Activated naive CD8-positive, alpha-beta T cell treated with anti-CD3 and anti-CD28 coated beads, Interleukin-2, amount 50 U/mL, for 24 hours (primary cell): ENCODE results near the gene CACFD1.

Source experiments
- ATAC-seq: fragments of 150-1000 bp; cut with Tn5 transposase; one replicate; pipeline ENCODE4 v1.10.0; 2021
- DNase-seq: peaks from one replicate; pipeline ENCODE4 v3.0.0; 2021
- H3K27ac Mint-ChIP-seq: one replicate; pipeline ENCODE4 v1.8.0; 2021; ENCODE audit warnings: mild to moderate bottlenecking, mixed read lengths
- H3K27me3 Mint-ChIP-seq: one replicate; pipeline ENCODE4 v1.8.0; 2021; ENCODE audit warnings: mixed read lengths
- H3K36me3 Mint-ChIP-seq: one replicate; pipeline ENCODE4 v1.8.0; 2021; ENCODE audit warnings: low read depth, mixed read lengths
- H3K4me1 Mint-ChIP-seq: one replicate; pipeline ENCODE4 v1.8.0; 2021; ENCODE audit warnings: mixed read lengths
- H3K4me3 Mint-ChIP-seq: one replicate; pipeline ENCODE4 v1.8.0; 2021; ENCODE audit warnings: mild to moderate bottlenecking, moderate library complexity, mixed read lengths
- H3K9me3 Mint-ChIP-seq: one replicate; pipeline ENCODE4 v1.8.0; 2021; ENCODE audit warnings: mixed read lengths

Gene CACFD1

GRCh38 chr9:133507246-133507965 is 47.6 kb downstream of the CACFD1 start:
- Mint-ChIP-seq H3K4me1 (peaks cover 15% of the 10 kb centered on the region), H3K4me3 (no peak overlapping the region), H3K27me3 (peaks cover 3% of the 10 kb centered on the region), H3K9me3 (peaks cover 4% of the 10 kb centered on the region), H3K36me3 (no peaks in the 10 kb centered on the region), H3K27ac (no peak overlapping the region)
- ATAC-seq (no peak), DNase-seq (no peak)

GRCh38 chr9:133508046-133508445 is 48.3 kb downstream of the CACFD1 start:
- peaks cover 15% of the 10 kb centered on the region for H3K4me1 Mint-ChIP-seq
- DNase-seq (no peak), ATAC-seq (no peak)
- H3K9me3 Mint-ChIP-seq = no peaks in the 10 kb centered on the region
- no peak overlapping the region for H3K27ac Mint-ChIP-seq
- no peaks in the 10 kb centered on the region for H3K36me3 Mint-ChIP-seq
- H3K4me3 Mint-ChIP-seq = no peak overlapping the region
- no peaks in the 10 kb centered on the region for H3K27me3 Mint-ChIP-seq

- no peaks in the 10 kb centered on the region for H3K27me3 Mint-ChIP-seq
- H3K27ac Mint-ChIP-seq = no peak overlapping the region
- H3K4me3 Mint-ChIP-seq = peak overlapping the region; percentile 30
Observed at GRCh38 chr9:133509179-133510083, 49.7 kb downstream of the CACFD1 start.

GRCh38 chr9:133510926-133511505 is 51.2 kb downstream of the CACFD1 start:
- H3K36me3 Mint-ChIP-seq = no peaks in the 10 kb centered on the region
- no peaks in the 10 kb centered on the region for H3K9me3 Mint-ChIP-seq
- no peak overlapping the region for H3K4me3 Mint-ChIP-seq
- no peaks in the 10 kb centered on the region for H3K27me3 Mint-ChIP-seq
- H3K4me1 Mint-ChIP-seq = peaks cover 15% of the 10 kb centered on the region
- no peak for ATAC-seq
- no peak for DNase-seq
- H3K27ac Mint-ChIP-seq = no peak overlapping the region

More at GRCh38 chr9:133509179-133510083, 49.7 kb downstream of the CACFD1 start:
- peaks cover 15% of the 10 kb centered on the region for H3K4me1 Mint-ChIP-seq
- DNase-seq (no peak), ATAC-seq (no peak)
- H3K36me3 Mint-ChIP-seq = no peaks in the 10 kb centered on the region
- no peaks in the 10 kb centered on the region for H3K9me3 Mint-ChIP-seq

GRCh38 chr9:133511607-133512006 is 51.8 kb downstream of the CACFD1 start:
- Mint-ChIP-seq H3K36me3 (no peaks in the 10 kb centered on the region), H3K27ac (no peak overlapping the region), H3K27me3 (no peaks in the 10 kb centered on the region), H3K4me3 (no peak overlapping the region), H3K4me1 (peaks cover 15% of the 10 kb centered on the region), H3K9me3 (no peaks in the 10 kb centered on the region)
- DNase-seq = no peak
- ATAC-seq = no peak

- Mint-ChIP-seq H3K27me3 (no peaks in the 10 kb centered on the region), H3K4me3 (no peak overlapping the region), H3K4me1 (peaks cover 15% of the 10 kb centered on the region), H3K9me3 (no peaks in the 10 kb centered on the region), H3K36me3 (no peaks in the 10 kb centered on the region), H3K27ac (no peak overlapping the region)
- DNase-seq (no peak), ATAC-seq (no peak)
Observed at GRCh38 chr9:133512253-133513213, 52.8 kb downstream of the CACFD1 start.

- Mint-ChIP-seq H3K9me3 (no peaks in the 10 kb centered on the region), H3K27me3 (no peaks in the 10 kb centered on the region), H3K27ac (no peak overlapping the region), H3K4me3 (no peak overlapping the region), H3K4me1 (peaks cover 12% of the 10 kb centered on the region), H3K36me3 (no peaks in the 10 kb centered on the region)
- DNase-seq (no peak), ATAC-seq (no peak)
Observed at GRCh38 chr9:133513214-133514100, 53.7 kb downstream of the CACFD1 start.

GRCh38 chr9:133514460-133515239 is 54.9 kb downstream of the CACFD1 start:
- no peak for ATAC-seq
- no peaks in the 10 kb centered on the region for H3K36me3 Mint-ChIP-seq
- H3K9me3 Mint-ChIP-seq = no peaks in the 10 kb centered on the region
- DNase-seq = no peak
- no peaks in the 10 kb centered on the region for H3K27me3 Mint-ChIP-seq
- no peak overlapping the region for H3K27ac Mint-ChIP-seq
- peaks cover 2% of the 10 kb centered on the region for H3K4me1 Mint-ChIP-seq
- no peak overlapping the region for H3K4me3 Mint-ChIP-seq

GRCh38 chr9:133515240-133515610 is 55.4 kb downstream of the CACFD1 start:
- DNase-seq (no peak), ATAC-seq (no peak)
- Mint-ChIP-seq H3K4me3 (no peak overlapping the region), H3K27ac (no peak overlapping the region), H3K4me1 (no peaks in the 10 kb centered on the region), H3K9me3 (no peaks in the 10 kb centered on the region), H3K27me3 (no peaks in the 10 kb centered on the region), H3K36me3 (no peaks in the 10 kb centered on the region)

- no peaks in the 10 kb centered on the region for H3K9me3 Mint-ChIP-seq
- H3K27me3 Mint-ChIP-seq = no peaks in the 10 kb centered on the region
- no peak for DNase-seq
- H3K36me3 Mint-ChIP-seq = no peaks in the 10 kb centered on the region
- no peak for ATAC-seq
- no peaks in the 10 kb centered on the region for H3K4me1 Mint-ChIP-seq
- H3K27ac Mint-ChIP-seq = no peak overlapping the region
- no peak overlapping the region for H3K4me3 Mint-ChIP-seq
Observed at GRCh38 chr9:133515615-133516255, 56.0 kb downstream of the CACFD1 start.

- H3K4me1 Mint-ChIP-seq = no peaks in the 10 kb centered on the region
- H3K27ac Mint-ChIP-seq = no peak overlapping the region
- no peak for DNase-seq
- H3K27me3 Mint-ChIP-seq = no peaks in the 10 kb centered on the region
- H3K36me3 Mint-ChIP-seq = no peaks in the 10 kb centered on the region
- no peak for ATAC-seq
- H3K9me3 Mint-ChIP-seq = no peaks in the 10 kb centered on the region
- H3K4me3 Mint-ChIP-seq = no peak overlapping the region
Observed at GRCh38 chr9:133516256-133516960, 56.6 kb downstream of the CACFD1 start.

- Mint-ChIP-seq H3K27ac (no peak overlapping the region), H3K4me3 (no peak overlapping the region)
Observed at GRCh38 chr9:133516961-133517350, 57.2 kb downstream of the CACFD1 start.

More at GRCh38 chr9:133516961-133517350, 57.2 kb downstream of the CACFD1 start:
- Mint-ChIP-seq H3K36me3 (no peaks in the 10 kb centered on the region), H3K4me1 (no peaks in the 10 kb centered on the region), H3K9me3 (no peaks in the 10 kb centered on the region), H3K27me3 (no peaks in the 10 kb centered on the region)
- ATAC-seq (no peak), DNase-seq (no peak)
